NCI-H774 (cell line): ENCODE results near the gene FER.
"Not testable (repeated sequence)": the region's sequence is repeated elsewhere in the genome, so short reads cannot be mapped to it uniquely, and the experiment has no call there.

Source experiments
- DNase-seq: peaks from one replicate; lab custom pipeline; 2025; lab: John Stamatoyannopoulos, UW

FER gene

GRCh38 chr5:108747111-108747773 lies 455 bp upstream of the FER start:
- no peak for DNase-seq

GRCh38 chr5:108748401-108749127 lies 867 bp downstream of the FER start:
- peak; percentile 98 for DNase-seq

GRCh38 chr5:108749128-108749861 lies 1.6 kb downstream of the FER start:
- no peak for DNase-seq

- no peak for DNase-seq
Observed at GRCh38 chr5:108753331-108753730, 5.6 kb downstream of the FER start.

- no peak for DNase-seq
Observed at GRCh38 chr5:108753877-108754276, 6.2 kb downstream of the FER start.

GRCh38 chr5:108760512-108760911 lies 12.8 kb downstream of the FER start:
- DNase-seq, result no peak

- no peak for DNase-seq
Observed at GRCh38 chr5:108762660-108763059, 15.0 kb downstream of the FER start.

- no peak for DNase-seq
Observed at GRCh38 chr5:108763222-108763916, 15.7 kb downstream of the FER start.

GRCh38 chr5:108765647-108766046 lies 17.9 kb downstream of the FER start:
- no peak for DNase-seq

- DNase-seq, result not testable (repeated sequence)
Observed at GRCh38 chr5:108766916-108767315, 19.2 kb downstream of the FER start.

GRCh38 chr5:108769352-108769751 lies 21.7 kb downstream of the FER start:
- no peak for DNase-seq

GRCh38 chr5:108772626-108773025 lies 24.9 kb downstream of the FER start:
- no peak for DNase-seq

- no peak for DNase-seq
Observed at GRCh38 chr5:108773330-108773729, 25.6 kb downstream of the FER start.

- DNase-seq, result not testable (repeated sequence)
Observed at GRCh38 chr5:108774079-108774478, 26.4 kb downstream of the FER start.

- DNase-seq, result not testable (repeated sequence)
Observed at GRCh38 chr5:108777582-108777981, 29.9 kb downstream of the FER start.

- DNase-seq, result not testable (repeated sequence)
Observed at GRCh38 chr5:108784577-108784976, 36.9 kb downstream of the FER start.

GRCh38 chr5:108786806-108787483 lies 39.2 kb downstream of the FER start:
- no peak for DNase-seq

- no peak for DNase-seq
Observed at GRCh38 chr5:108788142-108788541, 40.4 kb downstream of the FER start.

- DNase-seq, result no peak
Observed at GRCh38 chr5:108793207-108793606, 45.5 kb downstream of the FER start.

GRCh38 chr5:108794349-108794748 lies 46.7 kb downstream of the FER start:
- not testable (repeated sequence) for DNase-seq

- DNase-seq, result no peak
Observed at GRCh38 chr5:108797396-108797795, 49.7 kb downstream of the FER start.

- no peak for DNase-seq
Observed at GRCh38 chr5:108797986-108798385, 50.3 kb downstream of the FER start.
